Upper lobe of left lung (tissue), 6 donors: Measurements from ENCODE around the gene ZNF581. TPM values are rescaled to one million over a fixed set of nuclear protein-coding genes. Genes with fewer than 3 reads are reported as not detected.
A peak's percentile ranks its signal among the peaks of the same experiment; 100 is the strongest.

ENCODE experiments used
- ATAC-seq, 2 donors: fragments of 200-7000 bp; cut with Tn5 transposase; one replicate each; pipeline ENCODE4 v1.9.1; 2022; ENCODE audit warnings: mild to moderate bottlenecking in 2 of 2, moderate library complexity in 2 of 2; ENCODE audit not compliant: low FRiP score in 2 of 2
- DNase-seq, 2 donors: peaks; one replicate each; pipeline ENCODE4 v3.0.0-alpha.2; 2019 to 2020
- H3K27ac ChIP-seq, 4 donors: fragments of 200-600 bp; sonication (generic); one replicate each; pipeline ENCODE4 v1.5.1; 2016 to 2019
- H3K27me3 ChIP-seq, 4 donors: fragments of 200-600 bp; sonication (generic); one replicate each; pipeline ENCODE4 v1.5.1; 2017 to 2019
- H3K36me3 ChIP-seq, 4 donors: fragments of 200-600 bp; sonication (generic); one replicate each; pipeline ENCODE4 v1.5.1; 2016 to 2019
- H3K4me1 ChIP-seq, 4 donors: fragments of 200-600 bp; sonication (generic); one replicate each; pipeline ENCODE4 v1.5.1; 2018 to 2019
- H3K4me3 ChIP-seq, 4 donors: fragments of 200-600 bp; sonication (generic); one replicate each; pipeline ENCODE4 v1.5.1; 2017 to 2019; ENCODE audit warnings: mild to moderate bottlenecking in 2 of 4, moderate library complexity in 1 of 4
- H3K9me3 ChIP-seq, 4 donors: fragments of 200-600 bp; sonication (generic); one replicate each; pipeline ENCODE4 v1.5.1; 2018 to 2019
- CTCF ChIP-seq, 6 experiments: fragments of 450-650 bp in 4 of 6; fragments of 200-600 bp in 2 of 6; sonication (generic) in 2 of 6; IDR thresholded peaks; one replicate each; pipeline ENCODE4 v1.5.1; 2016 to 2019; ENCODE audit warnings: antibody characterized with exemption in 6 of 6
- EP300 ChIP-seq, 4 donors: sonication (generic); formaldehyde crosslinking; IDR thresholded peaks; one replicate each; pipeline ENCODE4 v1.5.1; 2017; ENCODE audit warnings: antibody characterized with exemption in 4 of 4, control low read depth in 2 of 4
- POLR2A ChIP-seq, 4 donors: fragments of 450-650 bp; IDR thresholded peaks; one replicate each; pipeline ENCODE4 v1.5.1; 2016 to 2017; ENCODE audit warnings: antibody characterized with exemption in 4 of 4, mild to moderate bottlenecking in 2 of 4
- POLR2AphosphoS5 ChIP-seq, 2 donors: sonication (generic); formaldehyde crosslinking; IDR thresholded peaks; one replicate each; pipeline ENCODE4 v1.5.1; 2017; ENCODE audit warnings: antibody characterized with exemption in 2 of 2
- WGBS, 2 donors: methylation state at CpG; one replicate each; pipeline ENCODE4 v1.1.5; 2017 to 2018; 5-methylcytosine and 5-hydroxymethylcytosine counted together
- total RNA-seq, 6 donors: library from RNA; depleted of rRNA in 4 of 6; stranded (reverse); fragments of >200 nt in 4 of 6; gene quantifications; one replicate each; pipeline versions ENCODE4 v1.1.0 to v1.2.1, GENCODE V29; 2016 to 2021
- donor health status: DM: no; HTN: no; CAD: no; lungs with moderate emphysema.
- donor health status: DM: no; HTN: yes; CAD: no; lungs with severe emphysema.

ZNF581 gene
- total RNA-seq, 6 donors from 2014 or later = 15.6 to 38.8 (median 21.9) TPM

DNA sequence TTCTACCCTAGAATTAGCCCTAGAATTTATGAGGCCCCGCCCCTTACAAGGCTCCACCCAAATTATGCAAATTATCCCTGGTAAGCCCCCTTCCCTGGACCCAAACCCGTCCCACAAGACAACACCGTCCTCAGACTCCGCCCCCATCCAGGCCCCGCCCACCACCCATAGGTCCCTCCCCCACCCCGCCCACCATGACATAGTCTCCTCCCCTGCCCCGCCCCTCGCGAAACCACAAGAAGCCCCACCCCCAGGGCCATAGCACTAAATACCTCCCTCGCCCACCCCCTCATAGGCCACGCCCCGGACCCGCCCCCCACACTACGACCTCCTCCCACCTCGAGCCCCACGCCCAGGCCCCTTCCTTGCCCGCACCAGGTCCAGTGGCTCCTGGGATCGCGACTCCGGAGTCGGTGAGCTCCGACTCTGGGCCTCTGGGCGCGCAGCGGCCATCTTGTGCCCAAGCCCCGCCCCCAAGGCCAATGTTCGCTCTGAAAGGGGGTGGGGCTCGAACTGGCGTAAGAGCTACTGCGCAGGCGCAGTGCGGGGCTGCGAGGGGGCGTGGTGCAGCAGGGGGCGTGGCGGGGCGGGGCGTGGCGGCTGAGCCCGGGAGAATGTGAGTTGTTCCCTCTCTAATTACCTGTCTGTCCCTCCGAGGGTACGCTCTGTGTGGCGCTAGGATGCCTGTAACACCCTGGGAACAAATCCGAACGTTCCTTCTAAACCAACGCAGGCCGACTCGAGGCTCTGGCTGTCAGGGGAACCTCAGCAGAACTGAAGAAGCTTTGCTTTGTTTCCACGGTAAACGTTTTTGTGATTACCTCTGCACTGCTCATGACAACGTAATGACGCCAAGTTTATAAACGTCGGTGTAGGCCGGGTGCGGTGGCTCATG, 19.1 kb upstream of the ZNF581 start, which contains the start of gene ZNF784:
Gene ZNF784 (minus strand): TSS at position 458 of the 895 bp plus-strand sequence. CDS start 5 bp downstream, at position 453.
- Histone ChIP-seq H3K4me3 (peak within 1 kb of the TSS; percentile 32 to 58 (median 50)), H3K27me3 (no peaks in the 10 kb centered on the region), H3K27ac (peak within 1 kb of the TSS; percentile 94 to 98 (median 96)), H3K9me3 (no peaks in the 10 kb centered on the region), H3K4me1 (peaks cover 18 to 31% (median 22%) of the 10 kb centered on the region in 4 donors), H3K36me3 (peaks cover 0 to 19% (median 7%) of the 10 kb centered on the region in 4 donors)
- WGBS, 2 donors = 0 to 1% methylated on average over 20 to 22 of the region's 56 CpGs
- TF ChIP-seq POLR2A (IDR thresholded peaks at IDR 0.05) (peak in 2 of 4 donors; percentile 8 to 73), CTCF (IDR thresholded peaks at IDR 0.05) (no peak), POLR2AphosphoS5 (IDR thresholded peaks at IDR 0.05) (peak; percentile 57 to 77)
- DNase-seq (peak; percentile 94 to 97), ATAC-seq (peak; percentile 98)

DNA sequence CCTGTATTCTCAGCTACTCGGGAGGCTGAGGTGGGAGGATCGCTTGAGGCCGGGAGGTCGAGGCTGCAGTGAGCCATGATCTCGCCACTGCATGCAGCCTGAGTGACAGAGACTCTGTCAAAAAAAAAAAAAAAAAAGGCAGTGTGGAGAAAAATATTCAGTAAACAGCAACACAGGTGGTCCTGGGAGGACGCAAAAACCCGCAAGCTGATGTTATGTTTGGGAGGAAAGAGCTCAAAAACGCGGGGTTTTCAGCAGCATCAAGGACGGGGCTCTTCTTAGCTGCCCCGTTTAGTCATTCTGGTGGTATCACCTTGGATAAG, 18.5 kb upstream of the ZNF581 start:
- Histone ChIP-seq H3K36me3 (peaks cover 0 to 19% (median 7%) of the 10 kb centered on the region in 4 donors), H3K4me3 (peak overlapping the region in 3 of 4 donors; percentile 47 to 58 (median 54)), H3K27me3 (no peaks in the 10 kb centered on the region), H3K4me1 (peaks cover 13 to 31% (median 19%) of the 10 kb centered on the region in 4 donors), H3K27ac (peak overlapping the region in 3 of 4 donors; percentile 96 to 98 (median 97)), H3K9me3 (no peaks in the 10 kb centered on the region)
- TF ChIP-seq POLR2A (IDR thresholded peaks at IDR 0.05) (no peak), POLR2AphosphoS5 (IDR thresholded peaks at IDR 0.05) (no peak), EP300 (IDR thresholded peaks at IDR 0.05) (no peak), CTCF (IDR thresholded peaks at IDR 0.05) (no peak)
- WGBS, 2 donors = 44 to 48% methylated on average over 11 of the region's 11 CpGs
- no peak for ATAC-seq
- DNase-seq = no peak

DNA sequence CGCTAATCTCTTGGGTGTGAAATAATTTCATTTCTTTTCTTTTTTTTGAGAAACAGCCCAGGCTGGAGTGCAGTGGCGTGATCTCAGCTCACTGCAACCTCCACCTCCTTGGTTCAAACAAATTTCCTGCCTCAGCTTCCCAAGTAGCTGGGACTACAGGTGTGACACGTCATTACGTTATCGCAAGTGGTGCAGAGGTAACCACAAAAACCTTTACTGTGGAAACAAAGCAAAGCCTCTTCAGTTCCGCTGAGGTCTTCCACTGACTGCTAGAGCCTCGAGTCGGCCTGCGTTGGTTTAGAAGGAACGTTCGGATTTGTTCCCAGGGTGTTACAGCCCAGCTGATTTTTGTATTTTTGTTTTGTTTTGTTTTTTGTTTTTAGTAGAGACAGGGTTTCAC, 17.1 kb upstream of the ZNF581 start:
- Histone ChIP-seq H3K9me3 (no peaks in the 10 kb centered on the region), H3K4me1 (peaks cover 7 to 19% (median 11%) of the 10 kb centered on the region in 4 donors), H3K27ac (no peak overlapping the region), H3K4me3 (no peak overlapping the region), H3K36me3 (peaks cover 0 to 12% (median 4%) of the 10 kb centered on the region in 4 donors), H3K27me3 (no peaks in the 10 kb centered on the region)
- 86 to 88% methylated on average over 11 of the region's 11 CpGs for WGBS, 2 donors
- DNase-seq (no peak), ATAC-seq (no peak)
- TF ChIP-seq POLR2A (IDR thresholded peaks at IDR 0.05) (no peak), POLR2AphosphoS5 (IDR thresholded peaks at IDR 0.05) (no peak), EP300 (IDR thresholded peaks at IDR 0.05) (no peak), CTCF (IDR thresholded peaks at IDR 0.05) (no peak)

DNA sequence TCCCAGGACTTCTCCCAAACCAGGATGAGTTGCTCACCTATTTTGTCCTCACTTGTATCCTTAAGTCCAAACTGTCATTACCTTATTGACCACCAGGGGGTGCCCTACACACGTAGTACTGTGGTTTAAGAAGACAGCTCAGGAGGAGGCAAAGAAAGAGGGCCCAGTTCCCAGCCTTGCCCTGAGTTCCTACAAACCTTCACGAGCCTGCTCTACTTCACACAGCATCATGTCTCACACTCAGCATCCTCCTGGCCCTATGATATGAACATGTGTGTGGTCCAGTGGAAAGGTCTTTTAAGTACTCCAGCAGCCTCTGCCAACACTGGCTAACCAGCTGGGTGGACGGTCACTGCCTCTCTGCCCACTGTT, 11.0 kb upstream of the ZNF581 start:
- 26 to 30% methylated on average over 3 of the region's 3 CpGs for WGBS, 2 donors
- peak overlapping the region in 1 of 4 donors; percentile 48 for H3K27ac ChIP-seq
- no peaks in the 10 kb centered on the region for H3K9me3 ChIP-seq
- TF ChIP-seq POLR2A (IDR thresholded peaks at IDR 0.05) (no peak), POLR2AphosphoS5 (IDR thresholded peaks at IDR 0.05) (peak in 1 of 2 donors; percentile 7), CTCF (IDR thresholded peaks at IDR 0.05) (peak; percentile 84 to 94 (median 90)), EP300 (IDR thresholded peaks at IDR 0.05) (no peak)
- H3K36me3 ChIP-seq = no peaks in the 10 kb centered on the region
- H3K4me3 ChIP-seq = no peak overlapping the region
- DNase-seq = peak in 1 of 2 donors; percentile 92
- ATAC-seq = peak; percentile 87 to 91
- no peaks in the 10 kb centered on the region for H3K27me3 ChIP-seq
- H3K4me1 ChIP-seq = peaks cover 23 to 39% (median 31%) of the 10 kb centered on the region in 4 donors
